ENCODE data around the gene PLCG1.

Gene PLCG1

GRCh38 chr20:41214202-41214601 is 76.9 kb downstream of the PLCG1 start:
- no peak for DNase-seq (ENCODE audit: low read depth)

- no peak for DNase-seq (ENCODE audit: low read depth)
These were observed 77.3 kb downstream of the PLCG1 start for GRCh38 chr20:41214666-41215065.

DNA sequence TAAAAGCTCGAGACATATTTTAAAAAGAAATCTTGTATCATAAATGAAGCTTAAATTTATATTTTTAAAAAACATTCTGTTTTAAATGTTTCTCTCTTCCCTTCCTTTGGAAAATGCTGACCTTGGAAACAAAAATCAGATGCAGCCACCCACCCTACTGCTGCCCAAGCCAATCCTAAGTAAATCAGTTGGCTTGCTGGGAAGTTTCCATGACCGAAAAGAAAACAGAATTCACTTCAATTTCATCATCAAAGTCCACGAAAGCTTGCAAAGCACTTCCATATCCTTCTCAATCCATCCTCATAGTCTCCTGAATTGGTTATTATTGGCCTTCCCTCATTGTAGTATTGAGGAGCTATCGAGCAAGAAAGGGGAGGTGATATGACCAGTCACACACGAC is 80.1 kb downstream of the PLCG1 start:
- no peak for DNase-seq (ENCODE audit: low read depth)

DNA sequence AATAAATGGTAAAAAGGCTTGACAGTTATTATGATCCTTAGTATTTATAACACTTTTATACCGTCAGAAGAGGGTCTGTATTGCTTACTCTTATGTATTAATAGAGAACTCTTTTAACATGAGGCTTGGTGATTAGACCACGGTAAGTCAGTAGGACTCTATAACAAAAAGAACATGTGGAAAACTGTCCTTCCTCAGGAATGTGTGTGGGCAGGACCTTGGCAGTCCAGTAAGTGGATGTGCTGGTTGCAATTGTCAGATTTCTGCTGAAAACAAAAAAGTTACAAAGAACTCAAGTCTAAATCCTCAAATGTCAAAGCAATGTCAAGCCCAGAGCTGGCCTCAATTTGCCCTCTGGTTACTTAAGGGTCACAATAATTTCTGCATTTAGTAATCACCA is 81.1 kb downstream of the PLCG1 start:
- DNase-seq (ENCODE audit: low read depth): peak; percentile 81

DNA sequence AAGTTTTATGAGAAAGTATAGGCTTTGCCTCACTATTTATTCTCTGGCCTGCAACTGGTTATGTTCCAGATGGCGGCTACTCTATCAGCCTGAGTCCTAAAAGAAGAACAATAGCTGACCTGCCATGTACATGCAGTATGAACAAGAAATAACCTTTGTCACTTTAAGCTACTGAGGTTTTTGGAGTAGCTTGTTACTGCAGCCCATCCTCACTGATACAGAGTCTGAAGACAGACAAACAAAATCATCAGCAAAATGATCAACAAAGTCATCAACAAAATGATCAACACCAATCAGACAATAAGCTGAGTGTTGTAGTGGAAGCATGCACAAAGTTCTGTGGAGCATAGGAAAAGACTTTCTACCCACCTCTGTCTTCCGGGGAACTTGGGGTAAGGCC is 82.5 kb downstream of the PLCG1 start:
- no peak for DNase-seq (ENCODE audit: low read depth)

- DNase-seq (ENCODE audit: low read depth): no peak
These were observed 84.4 kb downstream of the PLCG1 start for GRCh38 chr20:41221614-41222218.

GRCh38 chr20:41222296-41222695 is 85.0 kb downstream of the PLCG1 start:
- DNase-seq (ENCODE audit: low read depth): no peak

DNA sequence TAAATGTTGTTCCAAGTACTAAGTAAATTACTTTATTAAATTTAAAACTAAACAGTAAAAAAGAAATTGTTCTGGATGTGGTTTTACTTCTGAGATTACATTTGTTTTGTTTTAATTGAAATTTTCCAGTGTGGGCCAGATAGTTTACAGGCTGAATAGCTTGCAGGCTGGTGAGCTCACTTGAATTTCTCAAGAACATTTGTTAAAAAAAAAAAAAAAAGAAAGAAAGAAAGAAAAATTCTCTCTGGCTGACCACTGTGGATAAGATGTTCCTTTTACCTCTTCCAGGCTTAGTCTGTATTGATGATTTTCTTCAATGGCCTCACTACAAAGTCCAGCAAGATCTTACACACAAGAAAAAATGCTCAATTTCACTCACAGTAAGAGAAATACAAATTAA is 85.4 kb downstream of the PLCG1 start:
- DNase-seq (ENCODE audit: low read depth): peak; percentile 48

DNA sequence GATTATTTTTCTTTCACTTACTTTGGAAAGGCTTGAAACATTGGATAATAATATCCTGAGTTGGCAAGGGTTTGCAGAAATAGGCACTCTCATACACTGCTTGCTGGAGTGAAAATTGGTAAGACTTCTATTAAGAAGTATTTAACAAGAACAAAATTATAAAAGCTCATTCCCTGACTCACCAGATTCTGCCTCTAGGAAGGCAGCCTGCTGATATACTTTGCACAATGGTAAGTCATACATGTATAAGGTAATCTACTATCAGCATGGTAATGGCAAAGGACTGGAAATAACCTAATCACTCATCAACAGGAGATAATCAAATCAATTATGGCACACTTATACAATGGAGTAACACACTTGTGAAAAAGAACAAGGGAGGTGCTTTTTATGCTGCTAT is 85.8 kb downstream of the PLCG1 start:
- DNase-seq (ENCODE audit: low read depth): no peak

DNA sequence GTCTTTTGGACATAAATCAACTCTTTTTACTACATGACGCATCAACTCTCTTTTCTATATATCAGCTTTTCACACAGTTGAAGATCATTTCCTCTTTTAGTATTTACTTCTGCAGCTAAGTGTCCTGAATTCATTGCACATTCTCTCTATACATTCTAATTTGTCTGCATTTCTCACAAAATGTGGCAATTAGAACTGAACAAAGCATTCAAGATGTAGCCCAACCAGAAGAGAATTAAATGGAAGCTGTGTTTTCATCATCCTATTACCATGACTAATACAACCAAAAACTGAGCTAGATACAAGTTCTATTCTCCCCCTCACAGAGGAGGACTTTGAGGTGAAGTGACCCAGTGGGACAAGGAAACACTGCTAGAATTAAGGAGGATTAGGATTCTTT is 86.9 kb downstream of the PLCG1 start:
- no peak for DNase-seq (ENCODE audit: low read depth)

- no peak for DNase-seq (ENCODE audit: low read depth)
These were observed 87.7 kb downstream of the PLCG1 start for GRCh38 chr20:41225091-41225490.

DNA sequence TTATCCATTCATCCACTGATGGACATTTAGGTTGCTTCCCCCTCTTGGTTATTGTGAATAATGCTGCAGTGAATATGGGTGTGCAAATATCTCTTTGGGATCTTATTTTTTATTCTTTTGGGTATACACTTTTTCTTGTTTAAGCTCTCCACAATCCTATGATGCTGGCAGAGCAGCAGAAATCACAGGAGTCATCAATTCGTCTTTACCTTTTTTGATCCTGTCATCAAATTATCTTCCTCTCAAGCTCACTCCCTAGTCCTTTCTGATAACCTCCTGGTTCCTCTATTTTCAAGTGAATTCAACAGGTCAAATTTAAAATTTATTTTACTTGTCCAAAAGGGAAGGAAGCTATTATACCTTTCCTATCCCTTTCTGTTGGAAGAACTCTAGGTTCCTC is 89.1 kb downstream of the PLCG1 start:
- DNase-seq (ENCODE audit: low read depth): no peak

Measured in fibroblast of gingiva (primary cell).